HG03159 (cell line): ENCODE measurements around the gene LAMTOR5.

ENCODE experiments used
- ATAC-seq: cut with Tn5 transposase; IDR thresholded peaks from one replicate; pipeline ENCODE4 v1.9.1; 2021; ENCODE audit warnings: mild to moderate bottlenecking, moderate library complexity; ENCODE audit not compliant: unreplicated experiment

Gene LAMTOR5

GRCh38 chr1:110390692-110391245 is 16.7 kb downstream of the LAMTOR5 start, which contains the start of gene SLC16A4:
SLC16A4 (minus strand) TSS chr1:110391026; CDS start chr1:110389323, 1,703 bp downstream.
- no peak for ATAC-seq

- ATAC-seq = no peak
Measured at GRCh38 chr1:110390096-110390495, 17.4 kb downstream of the LAMTOR5 start.

DNA sequence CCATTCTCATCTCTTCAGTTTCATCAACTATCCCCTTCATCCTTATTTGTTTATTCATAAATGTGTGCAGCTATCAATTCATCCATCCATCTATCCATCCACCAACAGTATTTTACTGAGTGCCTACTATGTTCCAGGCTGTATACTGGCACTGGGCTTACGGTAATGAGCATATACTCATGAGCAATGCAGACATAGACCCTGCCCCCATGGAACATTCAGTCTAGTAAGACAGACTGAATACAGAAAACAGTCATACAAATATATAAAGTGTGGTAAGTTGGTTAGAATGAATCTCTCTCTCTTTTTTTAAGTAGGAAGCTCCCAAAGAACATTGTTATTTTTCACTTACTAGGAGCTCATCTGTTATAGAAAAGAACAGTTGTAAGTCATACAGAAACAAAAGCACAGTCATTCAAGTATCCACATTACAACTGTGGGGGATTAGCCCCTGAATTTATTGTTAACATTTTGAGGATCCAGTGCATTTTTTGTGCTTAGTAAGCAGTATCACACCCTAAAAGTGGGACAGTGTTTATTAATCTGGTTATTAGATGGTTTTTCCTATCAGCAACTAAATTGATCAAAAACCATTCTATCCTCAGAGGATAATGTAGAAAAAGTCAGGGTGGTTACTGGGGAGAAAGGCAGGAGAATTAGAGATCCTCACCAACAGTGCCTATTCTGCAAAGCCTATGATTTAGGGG is 20.3 kb downstream of the LAMTOR5 start:
- no peak for ATAC-seq

- ATAC-seq = no peak
Measured at GRCh38 chr1:110385369-110385768, 22.1 kb downstream of the LAMTOR5 start.

DNA sequence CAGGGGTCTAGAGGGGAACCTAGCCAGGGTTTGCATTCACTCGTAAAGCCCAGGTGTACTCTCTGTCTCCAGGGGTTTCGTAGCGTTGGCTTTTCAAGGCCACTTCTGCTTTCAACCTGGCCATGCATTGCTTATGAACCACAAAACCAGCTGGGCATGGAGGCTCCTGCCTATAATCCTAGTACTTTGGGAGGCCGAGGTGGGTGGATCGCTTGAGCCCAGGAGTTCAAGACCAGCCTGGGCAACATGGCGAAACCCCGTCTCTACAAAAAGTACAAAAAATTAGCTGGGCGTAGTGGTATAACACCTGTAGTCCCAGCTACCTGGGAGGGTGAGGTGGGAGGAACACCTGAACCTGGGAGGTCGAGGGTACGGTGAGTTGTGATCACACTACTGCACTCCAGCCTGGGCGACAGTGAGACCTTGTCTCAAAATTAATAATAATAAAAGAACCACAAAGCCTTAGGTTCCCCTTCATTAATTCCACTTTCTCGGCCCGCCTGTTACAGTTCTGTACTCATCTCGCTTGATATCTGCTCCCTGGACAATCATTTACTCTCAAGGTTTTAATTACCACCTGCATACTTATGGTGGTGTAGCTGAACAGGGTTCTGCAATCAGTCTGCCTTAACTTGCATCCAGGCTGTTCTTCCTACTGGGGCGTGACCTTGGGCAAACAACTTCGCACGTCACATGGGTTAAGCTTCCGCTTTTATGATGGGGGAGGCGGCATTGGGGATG is 22.7 kb downstream of the LAMTOR5 start:
- peak; percentile 75 for ATAC-seq

DNA sequence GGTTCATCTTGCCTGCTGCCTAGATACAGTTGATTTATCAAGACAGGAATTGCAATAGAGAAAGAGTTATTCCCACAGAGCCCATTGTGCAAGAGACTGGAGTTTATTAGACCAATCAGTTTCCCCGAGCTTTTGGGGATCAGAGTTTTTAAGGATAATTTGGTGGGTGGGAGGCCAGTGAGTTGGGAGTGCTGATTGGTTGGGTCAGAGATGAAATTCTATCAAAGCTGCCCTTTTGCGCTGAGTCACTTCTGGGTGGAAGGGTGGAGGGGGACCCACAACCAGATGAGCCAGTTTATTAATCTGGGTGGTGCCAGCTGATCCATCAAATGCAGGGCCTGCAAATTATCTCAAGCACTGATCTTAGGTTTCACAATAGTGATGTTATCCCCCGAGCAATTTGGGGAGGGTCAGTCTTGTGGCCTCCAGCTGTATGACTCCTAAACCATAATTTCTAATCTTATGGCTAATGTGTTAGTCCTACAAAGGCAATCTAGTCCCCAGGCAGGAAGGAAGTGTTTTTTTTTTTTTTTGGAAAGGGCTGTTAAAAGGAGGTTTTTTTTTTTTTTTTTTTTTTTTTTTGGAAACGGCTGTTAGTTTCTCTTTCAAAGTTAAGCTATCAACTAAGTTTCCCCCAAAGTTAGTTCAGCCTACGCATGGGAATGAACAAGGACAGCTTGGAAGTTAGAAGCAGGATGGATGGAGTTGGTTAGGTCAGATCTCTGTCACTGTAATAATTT is 24.1 kb downstream of the LAMTOR5 start:
- ATAC-seq = no peak

DNA sequence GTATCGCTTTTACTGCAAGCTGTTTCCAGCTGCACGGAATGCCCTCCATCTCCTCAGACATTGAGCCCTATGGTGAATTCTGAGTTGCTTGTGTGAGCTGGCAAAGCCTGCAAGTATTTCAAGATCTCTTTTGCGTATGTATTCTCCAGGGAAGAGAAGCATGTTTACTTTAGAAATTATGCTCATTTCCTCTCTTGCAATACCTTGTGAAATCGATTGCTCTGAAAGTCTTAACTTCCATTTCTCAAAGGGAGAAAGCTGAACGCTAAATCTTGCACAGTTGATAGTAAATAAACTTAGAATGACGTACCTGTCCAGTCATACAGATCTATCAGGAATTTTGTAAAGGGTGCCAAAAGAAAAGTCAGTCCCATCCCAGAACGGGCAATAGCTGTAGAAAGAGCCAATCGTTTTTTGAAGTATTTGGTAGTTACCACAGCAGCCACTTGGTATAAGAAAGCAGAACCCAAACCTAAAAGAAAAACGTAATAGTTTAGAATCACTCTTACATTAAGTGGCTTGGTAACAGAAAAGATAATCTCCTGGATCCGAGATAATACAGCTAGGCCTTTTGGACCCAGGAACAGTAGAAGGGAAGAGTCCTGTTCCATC is 26.7 kb downstream of the LAMTOR5 start:
- no peak for ATAC-seq

GRCh38 chr1:110375490-110375889 is 32.0 kb downstream of the LAMTOR5 start:
- ATAC-seq = no peak

DNA sequence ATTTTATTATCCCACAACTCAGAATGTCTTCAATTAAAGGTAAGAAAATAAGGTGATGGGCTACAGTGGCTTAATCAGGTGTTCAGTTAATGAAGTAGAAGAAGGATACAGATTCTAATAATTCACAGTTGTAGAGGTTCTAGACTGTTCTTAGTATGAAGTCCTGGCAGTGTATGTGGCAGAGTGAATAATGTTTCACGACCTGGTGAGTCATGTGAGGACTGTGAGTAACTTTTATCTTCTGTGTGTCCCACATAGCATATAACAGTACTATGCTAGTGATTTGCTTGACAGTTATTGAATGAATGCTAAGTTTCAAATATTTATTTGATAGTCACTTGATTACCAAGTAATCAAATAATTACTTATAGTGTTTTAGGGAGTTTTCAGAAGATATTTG is 36.7 kb downstream of the LAMTOR5 start:
- no peak for ATAC-seq

- no peak for ATAC-seq
Measured at GRCh38 chr1:110364221-110364620, 43.3 kb downstream of the LAMTOR5 start.

DNA sequence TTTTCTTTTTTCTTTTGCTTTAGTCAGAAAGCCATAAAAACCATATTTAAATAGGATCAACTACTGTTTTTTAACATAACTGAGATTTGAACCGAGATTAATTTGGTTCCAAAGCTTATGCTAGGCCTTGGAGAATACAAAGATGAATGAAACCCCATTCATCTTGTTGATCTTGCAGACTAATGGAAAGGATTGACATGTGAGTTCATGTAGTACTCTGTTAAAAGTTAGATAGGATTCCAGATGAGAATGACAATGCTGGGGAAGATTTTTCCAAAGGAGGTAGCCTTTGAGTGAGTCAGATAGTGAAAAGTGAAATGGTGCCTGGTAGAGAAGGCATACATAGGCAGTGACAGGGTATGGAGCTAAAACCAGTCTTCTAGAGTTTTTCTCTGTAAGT is 45.6 kb downstream of the LAMTOR5 start:
- ATAC-seq = no peak

DNA sequence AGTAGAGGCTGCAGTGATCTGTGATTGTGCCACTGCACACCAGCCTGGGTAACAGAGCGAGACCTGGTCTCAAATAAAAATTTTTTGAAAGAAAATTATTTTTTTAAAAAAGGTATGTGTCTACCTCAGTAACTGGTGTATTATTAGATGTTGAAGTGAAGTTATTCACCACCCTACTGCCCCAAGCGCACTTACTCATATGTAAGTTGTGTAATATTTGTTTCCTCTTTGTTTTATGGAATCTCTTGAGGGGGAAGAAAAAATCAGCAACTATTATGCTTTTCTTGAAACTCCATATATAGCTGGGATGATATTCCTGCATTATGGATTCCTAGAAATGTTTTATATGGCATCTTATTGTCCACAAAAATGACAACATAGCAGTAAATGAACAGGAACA is 47.1 kb downstream of the LAMTOR5 start:
- no peak for ATAC-seq

DNA sequence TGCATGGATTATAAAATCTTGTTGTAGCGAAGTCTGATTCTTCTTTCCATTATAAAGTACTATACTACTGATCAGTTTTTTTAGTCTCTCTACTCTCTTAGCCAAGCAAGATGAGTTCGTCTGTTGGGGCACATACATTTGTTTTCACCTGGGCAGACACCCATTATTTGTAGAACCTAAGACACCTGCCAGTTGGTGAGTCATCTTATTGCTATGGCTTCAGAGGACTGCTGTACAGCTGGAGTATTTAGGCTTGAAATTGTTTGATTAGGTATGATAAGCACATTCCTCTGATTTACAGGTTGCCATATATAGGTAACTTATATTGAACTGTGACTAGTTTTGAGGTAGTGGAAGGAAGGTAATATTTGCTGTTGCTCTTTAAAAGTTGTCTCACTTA is 51.1 kb downstream of the LAMTOR5 start:
- ATAC-seq = no peak

DNA sequence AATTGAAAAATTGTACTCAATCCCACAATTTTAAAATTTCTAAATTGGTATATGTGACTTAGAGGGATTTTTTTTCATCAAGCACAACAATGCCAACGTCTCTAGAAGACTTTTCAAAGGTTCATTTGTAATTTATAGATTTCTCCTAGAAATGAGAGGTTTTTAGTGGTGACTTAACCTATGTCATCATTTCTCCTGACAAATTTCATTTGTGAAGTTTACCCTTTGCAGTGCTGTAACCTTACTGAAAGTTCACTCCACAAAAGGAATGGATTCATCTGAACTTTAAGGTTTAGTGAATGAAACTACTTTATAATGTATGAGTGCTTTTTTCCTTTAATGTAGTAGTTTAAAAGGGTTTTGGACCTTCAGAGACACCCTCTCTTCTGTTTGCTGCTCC is 52.2 kb downstream of the LAMTOR5 start:
- ATAC-seq = no peak
